Sigmoid colon (tissue), 4 donors: ENCODE results near the gene TRAM2.

Experiments
- CTCF ChIP-seq, 4 experiments: fragments of 450-650 bp in 3 of 4; fragments of 200-600 bp in 1 of 4; IDR thresholded peaks; one replicate each; pipeline ENCODE4 v1.5.1; 2016 to 2019; ENCODE audit warnings: antibody characterized with exemption in 4 of 4, mild to moderate bottlenecking in 3 of 4, moderate library complexity in 2 of 4
- EP300 ChIP-seq, 4 donors: sonication (generic); formaldehyde crosslinking; IDR thresholded peaks; one replicate each; pipeline ENCODE4 v1.6.1; 2017; ENCODE audit warnings: antibody characterized with exemption in 4 of 4
- POLR2A ChIP-seq, 2 donors: fragments of 450-650 bp; IDR thresholded peaks; one replicate each; pipeline ENCODE4 v1.6.1; 2016; ENCODE audit warnings: antibody characterized with exemption in 2 of 2, mild to moderate bottlenecking in 2 of 2, moderate library complexity in 2 of 2

- TF ChIP-seq CTCF (IDR thresholded peaks at IDR 0.05) (no peak), POLR2A (IDR thresholded peaks at IDR 0.05) (no peak), EP300 (IDR thresholded peaks at IDR 0.05) (no peak)
These were observed 65.7 kb downstream of the TRAM2 start for GRCh38 chr6:52511163-52511562.
